Activated T-cell treated with anti-CD3 and anti-CD28 coated beads, Interleukin-2, amount 50 U/mL, for 24 hours (primary cell): ENCODE data around the gene GPR141.

Experiments
- DNase-seq: peaks from one replicate; pipeline ENCODE4 v3.0.0-alpha.2; 2020
- H3K27ac Mint-ChIP-seq: 2 replicates; pipeline ENCODE4 v1.8.0; 2020; ENCODE audit warnings: mild to moderate bottlenecking, mixed read lengths
- H3K27me3 Mint-ChIP-seq: 2 replicates; pipeline ENCODE4 v1.8.0; 2020; ENCODE audit warnings: mixed read lengths
- H3K36me3 Mint-ChIP-seq: 2 replicates; pipeline ENCODE4 v1.8.0; 2020; ENCODE audit warnings: low read depth, mixed read lengths
- H3K4me1 Mint-ChIP-seq: 2 replicates; pipeline ENCODE4 v1.8.0; 2020; ENCODE audit warnings: low read depth, mixed read lengths
- H3K4me3 Mint-ChIP-seq: 2 replicates; pipeline ENCODE4 v1.8.0; 2020; ENCODE audit warnings: mild to moderate bottlenecking, moderate library complexity, mixed read lengths
- H3K9me3 Mint-ChIP-seq: 2 replicates; pipeline ENCODE4 v1.8.0; 2020; ENCODE audit warnings: mixed read lengths

The GPR141 gene

GRCh38 chr7:37705976-37706375 is 22.4 kb downstream of the GPR141 start:
- Mint-ChIP-seq H3K36me3 (no peaks in the 10 kb centered on the region), H3K27ac (no peak overlapping the region), H3K9me3 (no peaks in the 10 kb centered on the region), H3K4me3 (no peak overlapping the region), H3K4me1 (peaks cover 3% of the 10 kb centered on the region), H3K27me3 (peaks cover 6% of the 10 kb centered on the region)
- DNase-seq = no peak

GRCh38 chr7:37706804-37707203 is 23.2 kb downstream of the GPR141 start:
- Mint-ChIP-seq H3K4me3 (no peak overlapping the region), H3K27me3 (peaks cover 6% of the 10 kb centered on the region), H3K27ac (no peak overlapping the region), H3K36me3 (no peaks in the 10 kb centered on the region), H3K4me1 (peaks cover 3% of the 10 kb centered on the region), H3K9me3 (no peaks in the 10 kb centered on the region)
- DNase-seq = no peak

GRCh38 chr7:37707754-37708485 is 24.4 kb downstream of the GPR141 start:
- H3K36me3 Mint-ChIP-seq = no peaks in the 10 kb centered on the region
- no peak overlapping the region for H3K27ac Mint-ChIP-seq
- H3K4me1 Mint-ChIP-seq = peaks cover 3% of the 10 kb centered on the region
- H3K9me3 Mint-ChIP-seq = no peaks in the 10 kb centered on the region
- H3K4me3 Mint-ChIP-seq = no peak overlapping the region
- peaks cover 6% of the 10 kb centered on the region for H3K27me3 Mint-ChIP-seq
- no peak for DNase-seq

GRCh38 chr7:37709631-37710509 is 26.3 kb downstream of the GPR141 start:
- Mint-ChIP-seq H3K4me3 (no peak overlapping the region), H3K27me3 (peaks cover 6% of the 10 kb centered on the region), H3K4me1 (peaks cover 3% of the 10 kb centered on the region), H3K36me3 (no peaks in the 10 kb centered on the region), H3K9me3 (no peaks in the 10 kb centered on the region), H3K27ac (no peak overlapping the region)
- no peak for DNase-seq

GRCh38 chr7:37713613-37714012 is 30.0 kb downstream of the GPR141 start:
- Mint-ChIP-seq H3K27ac (no peak overlapping the region), H3K9me3 (no peaks in the 10 kb centered on the region), H3K4me3 (no peak overlapping the region), H3K4me1 (peaks cover 3% of the 10 kb centered on the region), H3K27me3 (no peaks in the 10 kb centered on the region), H3K36me3 (no peaks in the 10 kb centered on the region)
- DNase-seq = no peak

- Mint-ChIP-seq H3K36me3 (no peaks in the 10 kb centered on the region), H3K27ac (no peak overlapping the region), H3K4me3 (no peak overlapping the region), H3K27me3 (no peaks in the 10 kb centered on the region), H3K4me1 (peaks cover 3% of the 10 kb centered on the region), H3K9me3 (no peaks in the 10 kb centered on the region)
- no peak for DNase-seq
Observed at GRCh38 chr7:37714606-37715005, 31.0 kb downstream of the GPR141 start.

- Mint-ChIP-seq H3K4me1 (no peaks in the 10 kb centered on the region), H3K36me3 (no peaks in the 10 kb centered on the region), H3K27ac (no peak overlapping the region), H3K4me3 (no peak overlapping the region), H3K9me3 (no peaks in the 10 kb centered on the region), H3K27me3 (no peaks in the 10 kb centered on the region)
- no peak for DNase-seq
Observed at GRCh38 chr7:37718585-37718984, 35.0 kb downstream of the GPR141 start.

- Mint-ChIP-seq H3K9me3 (no peaks in the 10 kb centered on the region), H3K27me3 (no peaks in the 10 kb centered on the region), H3K4me1 (no peaks in the 10 kb centered on the region), H3K36me3 (no peaks in the 10 kb centered on the region), H3K4me3 (no peak overlapping the region), H3K27ac (no peak overlapping the region)
- no peak for DNase-seq
Observed at GRCh38 chr7:37719077-37719476, 35.5 kb downstream of the GPR141 start.

GRCh38 chr7:37724732-37725131 is 41.2 kb downstream of the GPR141 start:
- peaks cover 3% of the 10 kb centered on the region for H3K4me1 Mint-ChIP-seq
- peaks cover 3% of the 10 kb centered on the region for H3K27me3 Mint-ChIP-seq
- no peak overlapping the region for H3K27ac Mint-ChIP-seq
- no peaks in the 10 kb centered on the region for H3K9me3 Mint-ChIP-seq
- DNase-seq = no peak
- no peaks in the 10 kb centered on the region for H3K36me3 Mint-ChIP-seq
- no peak overlapping the region for H3K4me3 Mint-ChIP-seq

GRCh38 chr7:37726016-37726415 is 42.5 kb downstream of the GPR141 start:
- Mint-ChIP-seq H3K27me3 (peaks cover 3% of the 10 kb centered on the region), H3K4me1 (peaks cover 3% of the 10 kb centered on the region), H3K27ac (no peak overlapping the region), H3K36me3 (no peaks in the 10 kb centered on the region), H3K9me3 (no peaks in the 10 kb centered on the region), H3K4me3 (no peak overlapping the region)
- no peak for DNase-seq

- no peak for DNase-seq
- Mint-ChIP-seq H3K27ac (no peak overlapping the region), H3K9me3 (no peaks in the 10 kb centered on the region)
Observed at GRCh38 chr7:37728747-37729146, 45.2 kb downstream of the GPR141 start.

GRCh38 chr7:37729181-37729580 is 45.6 kb downstream of the GPR141 start:
- Mint-ChIP-seq H3K27ac (no peak overlapping the region), H3K4me1 (peaks cover 3% of the 10 kb centered on the region), H3K36me3 (no peaks in the 10 kb centered on the region), H3K9me3 (no peaks in the 10 kb centered on the region), H3K27me3 (peaks cover 13% of the 10 kb centered on the region), H3K4me3 (no peak overlapping the region)
- no peak for DNase-seq

More at GRCh38 chr7:37728747-37729146, 45.2 kb downstream of the GPR141 start:
- H3K36me3 Mint-ChIP-seq = no peaks in the 10 kb centered on the region
- H3K4me3 Mint-ChIP-seq = no peak overlapping the region
- H3K27me3 Mint-ChIP-seq = peaks cover 13% of the 10 kb centered on the region
- peaks cover 3% of the 10 kb centered on the region for H3K4me1 Mint-ChIP-seq

GRCh38 chr7:37730501-37730900 is 46.9 kb downstream of the GPR141 start:
- no peak for DNase-seq
- H3K9me3 Mint-ChIP-seq = no peaks in the 10 kb centered on the region
- H3K36me3 Mint-ChIP-seq = no peaks in the 10 kb centered on the region
- no peak overlapping the region for H3K27ac Mint-ChIP-seq
- H3K4me1 Mint-ChIP-seq = peaks cover 3% of the 10 kb centered on the region
- no peak overlapping the region for H3K4me3 Mint-ChIP-seq
- H3K27me3 Mint-ChIP-seq = peaks cover 17% of the 10 kb centered on the region

- Mint-ChIP-seq H3K4me1 (no peaks in the 10 kb centered on the region), H3K27me3 (peaks cover 17% of the 10 kb centered on the region)
- no peak for DNase-seq
Observed at GRCh38 chr7:37732253-37732652, 48.7 kb downstream of the GPR141 start.

GRCh38 chr7:37732888-37733287 is 49.3 kb downstream of the GPR141 start:
- peaks cover 17% of the 10 kb centered on the region for H3K27me3 Mint-ChIP-seq
- H3K4me3 Mint-ChIP-seq = no peak overlapping the region
- DNase-seq = no peak
- no peaks in the 10 kb centered on the region for H3K36me3 Mint-ChIP-seq
- no peaks in the 10 kb centered on the region for H3K4me1 Mint-ChIP-seq
- no peaks in the 10 kb centered on the region for H3K9me3 Mint-ChIP-seq
- H3K27ac Mint-ChIP-seq = no peak overlapping the region

More at GRCh38 chr7:37732253-37732652, 48.7 kb downstream of the GPR141 start:
- H3K9me3 Mint-ChIP-seq = no peaks in the 10 kb centered on the region
- H3K4me3 Mint-ChIP-seq = no peak overlapping the region
- H3K36me3 Mint-ChIP-seq = no peaks in the 10 kb centered on the region
- H3K27ac Mint-ChIP-seq = no peak overlapping the region
